GM18499 (cell line): ENCODE data around the gene CARD10.

Experiments
- ATAC-seq: cut with Tn5 transposase; IDR thresholded peaks from one replicate; pipeline ENCODE4 v1.9.1; 2021; ENCODE audit warnings: moderate number of reproducible peaks; ENCODE audit not compliant: insufficient read depth, unreplicated experiment

Gene CARD10

GRCh38 chr22:37448516-37449127 lies 70.6 kb downstream of the CARD10 start:
- no peak for ATAC-seq

- ATAC-seq: no peak
Measured at GRCh38 chr22:37445501-37445900, 73.7 kb downstream of the CARD10 start.

GRCh38 chr22:37443977-37444376 lies 75.2 kb downstream of the CARD10 start:
- no peak for ATAC-seq

GRCh38 chr22:37443086-37443485 lies 76.1 kb downstream of the CARD10 start:
- no peak for ATAC-seq

GRCh38 chr22:37442537-37442936 lies 76.7 kb downstream of the CARD10 start:
- no peak for ATAC-seq

- no peak for ATAC-seq
Measured at GRCh38 chr22:37442135-37442534, 77.1 kb downstream of the CARD10 start.

GRCh38 chr22:37440875-37441274 lies 78.3 kb downstream of the CARD10 start:
- ATAC-seq: no peak
